ENCODE measurements around the gene DBP. TPM values are rescaled to one million over a fixed set of nuclear protein-coding genes. Genes with fewer than 3 reads are reported as not detected.
A peak's percentile ranks its signal among the peaks of the same experiment; 100 is the strongest.

Gene DBP
- total RNA-seq, 1 experiment from 2014 or later = 12.6 TPM

GRCh38 chr19:48660852-48661710, 23.9 kb upstream of the DBP start:
- H2BK120ac ChIP-seq (ENCODE audit: low read depth, low read length, poor library complexity, severe bottlenecking) = no peak overlapping the region
- peak overlapping the region in 1 of 3 experiments; percentile 34; a peak in 2 of 7 replicates for H3K27ac Mint-ChIP-seq
- H2BK12ac ChIP-seq (ENCODE audit: insufficient read length, low read depth, low read length) = no peak overlapping the region
- no peaks in the 10 kb centered on the region for H3K79me2 ChIP-seq (ENCODE audit: insufficient read depth, low read length)
- no peak overlapping the region for H3K4ac ChIP-seq (ENCODE audit: low read depth, low read length)
- no peaks in the 10 kb centered on the region for H3K4me1 ChIP-seq (ENCODE audit: insufficient read depth, low read length)
- no peak overlapping the region for H4K8ac ChIP-seq (replicated peaks; ENCODE audit: insufficient read length, low read depth, low read length)
- H3T11ph ChIP-seq (ENCODE audit: low read length) = no peak overlapping the region
- no peak overlapping the region for H4K91ac ChIP-seq (ENCODE audit: insufficient read length, low read depth, low read length)
- H2AFZ ChIP-seq (ENCODE audit: low read length) = no peak overlapping the region
- no peak overlapping the region for H3K9ac ChIP-seq (ENCODE audit: extremely low read depth, insufficient read length, low read length)
- H3K9me3 ChIP-seq (ENCODE audit: control insufficient read depth, low read depth, low read length) = no peaks in the 10 kb centered on the region
- no peaks in the 10 kb centered on the region for H3K79me1 ChIP-seq (ENCODE audit: insufficient read depth, low read depth, low read length, poor library complexity, severe bottlenecking)
- no peak overlapping the region for H2AK5ac ChIP-seq (ENCODE audit: insufficient read length, low read length)
- H3K4me3 Mint-ChIP-seq = peak overlapping the region in 1 of 2 experiments; percentile 10; a peak in 2 of 5 replicates
- no peak overlapping the region for H3K14ac ChIP-seq (ENCODE audit: insufficient read depth, low read length)
- H2BK20ac ChIP-seq (ENCODE audit: low read depth, low read length, poor library complexity, severe bottlenecking) = no peak overlapping the region
- H2BK15ac ChIP-seq (ENCODE audit: low read depth, low read length) = no peak overlapping the region
- peaks cover 6 to 13% of the 10 kb centered on the region in 2 experiments for H3K4me1 Mint-ChIP-seq
- no peak overlapping the region for H3K27ac ChIP-seq (ENCODE audit: insufficient read length, low read depth, low read length)
- no peak overlapping the region for H2BK5ac ChIP-seq (ENCODE audit: insufficient read length, low read length)
- no peak for TF ChIP-seq CTCF (conservative IDR thresholded peaks at IDR 0.05)
- no peak overlapping the region for H3K23ac ChIP-seq (ENCODE audit: insufficient read length, low read depth, low read length)
- H4K20me1 ChIP-seq (ENCODE audit: control insufficient read depth, insufficient read depth, insufficient read length) = no peaks in the 10 kb centered on the region
- H3K23me2 ChIP-seq (ENCODE audit: insufficient read length, low read depth, low read length, poor library complexity, severe bottlenecking) = no peaks in the 10 kb centered on the region
- peaks cover 5 to 6% of the 10 kb centered on the region in 2 experiments; a peak in 3 of 5 replicates for H3K9me3 Mint-ChIP-seq
- peaks cover 0 to 6% (median 5%) of the 10 kb centered on the region in 3 experiments; a peak in 2 of 7 replicates for H3K36me3 Mint-ChIP-seq (ENCODE audit: insufficient read depth in 1 of 3, low read depth in 3 of 3)
- peak; percentile 76 for DNase-seq
- no peaks in the 10 kb centered on the region for H3K27me3 ChIP-seq (ENCODE audit: insufficient read depth, low read length)
- H3K56ac ChIP-seq (ENCODE audit: insufficient read length, low read depth, low read length) = no peak overlapping the region
- H3K18ac ChIP-seq (ENCODE audit: insufficient read length, low read depth, low read length) = peak overlapping the region; percentile 62
- H3K27me3 Mint-ChIP-seq (ENCODE audit: low read depth) = peaks cover 13% of the 10 kb centered on the region
- WGBS (ENCODE audit: extremely low coverage, insufficient read length, low lambda C conversion rate) = no CpG with 5 or more reads among the region's 35 CpGs
- H3K4me2 ChIP-seq (ENCODE audit: insufficient read depth, insufficient read length, low read length) = no peak overlapping the region
- no peak overlapping the region for H4K5ac ChIP-seq (ENCODE audit: insufficient read length, low read depth, low read length)
